Small intestine (tissue), 7 donors: ENCODE data around the gene UMAD1. TPM values are rescaled to one million over a fixed set of nuclear protein-coding genes. Genes with fewer than 3 reads are reported as not detected.

Experiments used
- DNase-seq, 2 donors: peaks; one replicate each; pipeline versions ENCODE4 v3.0.0 to v3.0.0-alpha.2; 2013
- FAIRE-seq: peaks from 2 replicates; lab custom pipeline; 2012; peaks lifted over from hg19 to GRCh38; lab: Jason Lieb, UNC
- H3K27ac ChIP-seq, 3 donors: one replicate each; pipeline ENCODE4 v1.5.1; 2013; ENCODE audit warnings: low read length in 2 of 3, mild to moderate bottlenecking in 2 of 3, control low read depth in 1 of 3, inconsistent platforms in 1 of 3, low read depth in 1 of 3, moderate library complexity in 1 of 3
- H3K27me3 ChIP-seq, 3 donors: one replicate each; pipeline ENCODE4 v1.6.1; 2013; ENCODE audit warnings: low read length in 3 of 3, inconsistent platforms in 1 of 3; ENCODE audit not compliant: control insufficient read depth in 3 of 3, insufficient read depth in 3 of 3
- H3K36me3 ChIP-seq, 3 donors: one replicate each; pipeline ENCODE4 v1.6.1; 2013; ENCODE audit warnings: low read length in 3 of 3, inconsistent platforms in 1 of 3, low read depth in 1 of 3, mild to moderate bottlenecking in 1 of 3, moderate library complexity in 1 of 3; ENCODE audit not compliant: control insufficient read depth in 3 of 3, insufficient read depth in 2 of 3
- H3K4me1 ChIP-seq, 3 donors: one replicate each; pipeline ENCODE4 v1.6.1; 2013; ENCODE audit warnings: low read length in 2 of 3, inconsistent platforms in 1 of 3, low read depth in 1 of 3, mild to moderate bottlenecking in 1 of 3, moderate library complexity in 1 of 3; ENCODE audit not compliant: control insufficient read depth in 3 of 3, insufficient read depth in 2 of 3
- H3K4me3 ChIP-seq, 3 donors: one replicate each; pipeline ENCODE4 v1.5.1; 2013; ENCODE audit warnings: low read length in 3 of 3, control low read depth in 1 of 3, inconsistent platforms in 1 of 3, low read depth in 1 of 3, mild to moderate bottlenecking in 1 of 3, moderate library complexity in 1 of 3
- H3K9me3 ChIP-seq, 2 donors: one replicate each; pipeline ENCODE4 v1.6.1; 2013; ENCODE audit warnings: low read depth in 1 of 2, low read length in 1 of 2; ENCODE audit not compliant: control insufficient read depth in 2 of 2, insufficient read depth in 1 of 2
- WGBS, 3 donors: extraction: QIAGEN DNeasy Blood & Tissue Kit; methylation state at CpG; one replicate each; pipeline ENCODE4 v1.1.7; 2013; 5-methylcytosine and 5-hydroxymethylcytosine counted together
- polyA plus RNA-seq, 4 donors: library from polyadenylated mRNA; stranded (reverse) in 3 of 4; unstranded in 1 of 4; fragments of 200-250 nt in 3 of 4; fragments of 120-200 nt in 1 of 4; gene quantifications; one replicate each; pipeline versions ENCODE4 v1.2.1 to v1.2.3, GENCODE V29; 2013
- donor health status: healthy with polysubstance abuse.
- donor health status: control.
- donor health status: control.
- donor health status: Bipolar disorder and iron deficiency.
- donor health status: healthy.

Gene UMAD1
- polyA plus RNA-seq, 4 donors: 9.2 to 21.2 (median 20.0) TPM

DNA sequence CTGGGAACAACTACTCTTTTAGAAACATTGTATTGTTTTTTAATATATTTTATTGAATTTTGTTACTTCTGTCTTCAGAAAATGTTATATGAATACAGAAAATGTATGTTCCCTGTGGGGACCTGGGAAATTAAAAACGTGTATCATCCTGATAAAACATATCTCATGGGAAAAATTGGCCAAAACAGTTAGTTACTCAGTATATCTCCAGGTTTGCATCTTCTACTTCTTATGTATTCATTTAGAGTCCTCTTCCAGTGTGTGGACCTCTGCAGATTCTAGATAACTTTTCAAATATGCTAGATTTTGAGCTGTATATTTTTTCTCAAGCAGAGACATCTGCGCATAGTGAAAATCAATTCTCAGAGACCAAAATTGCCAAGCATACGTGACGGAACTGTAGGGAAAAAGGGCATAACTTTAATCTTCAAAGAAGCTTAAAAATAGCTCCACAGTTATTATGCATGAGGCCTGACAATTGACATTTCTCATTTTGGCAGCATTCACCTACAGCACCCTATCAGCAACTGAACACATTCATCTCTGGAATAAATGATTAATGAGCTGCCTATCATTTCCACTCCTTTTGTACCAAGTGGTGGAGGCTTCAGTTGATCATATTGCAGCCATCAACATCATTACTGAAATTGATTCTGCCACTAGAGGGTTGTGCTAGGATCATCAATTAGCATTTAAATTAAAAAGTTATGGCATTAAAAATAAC, 26.4 kb upstream of the UMAD1 start:
- FAIRE-seq (no peak), DNase-seq (no peak)
- 86 to 93% (median 88%) methylated on average over 4 of the region's 4 CpGs for WGBS, 3 donors
- Histone ChIP-seq H3K4me1 (peaks cover 0 to 2% (median 0%) of the 10 kb centered on the region in 3 donors), H3K9me3 (no peaks in the 10 kb centered on the region), H3K27me3 (no peaks in the 10 kb centered on the region), H3K27ac (no peak overlapping the region), H3K4me3 (no peak overlapping the region), H3K36me3 (no peaks in the 10 kb centered on the region)

GRCh38 chr7:7617550-7617949, 23.0 kb upstream of the UMAD1 start:
- WGBS, 3 donors: 70 to 88% (median 87%) methylated on average over 3 of the region's 3 CpGs
- Histone ChIP-seq H3K36me3 (no peaks in the 10 kb centered on the region), H3K27me3 (no peaks in the 10 kb centered on the region), H3K9me3 (no peaks in the 10 kb centered on the region), H3K27ac (no peak overlapping the region), H3K4me3 (no peak overlapping the region), H3K4me1 (peaks cover 0 to 2% (median 0%) of the 10 kb centered on the region in 3 donors)
- no peak for FAIRE-seq
- no peak for DNase-seq

DNA sequence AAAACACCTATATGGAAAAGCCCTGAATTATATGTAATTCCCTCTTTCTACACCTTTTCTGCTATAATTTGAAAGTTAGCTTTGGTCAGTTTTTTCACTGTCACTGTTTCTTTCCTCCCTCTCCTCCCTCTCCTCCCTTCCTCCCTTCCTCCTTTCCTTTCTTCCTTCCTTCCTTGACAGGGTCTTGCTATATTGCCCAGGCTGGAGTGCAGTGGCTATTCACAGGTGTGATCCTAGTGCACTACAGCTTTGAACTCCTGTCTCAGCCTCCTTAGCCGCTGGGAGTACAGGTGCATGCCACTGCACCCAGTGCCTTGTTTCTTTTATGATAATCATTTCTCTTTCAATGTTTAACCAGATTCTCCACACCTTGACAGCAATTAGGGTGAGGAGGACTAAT, 22.1 kb upstream of the UMAD1 start:
- FAIRE-seq: no peak
- H3K4me3 ChIP-seq: no peak overlapping the region
- H3K27ac ChIP-seq: no peak overlapping the region
- 9 to 69% (median 48%) methylated on average over 1 of the region's 1 CpG for WGBS, 3 donors
- DNase-seq: peak in 1 of 2 donors; percentile 28
- no peaks in the 10 kb centered on the region for H3K36me3 ChIP-seq
- no peaks in the 10 kb centered on the region for H3K9me3 ChIP-seq
- no peaks in the 10 kb centered on the region for H3K27me3 ChIP-seq
- H3K4me1 ChIP-seq: peaks cover 0 to 2% (median 0%) of the 10 kb centered on the region in 3 donors

- FAIRE-seq: no peak
- no peak overlapping the region for H3K27ac ChIP-seq
Observed at GRCh38 chr7:7620236-7620635, 20.3 kb upstream of the UMAD1 start.

GRCh38 chr7:7620644-7621210, 19.8 kb upstream of the UMAD1 start:
- FAIRE-seq: no peak
- H3K4me1 ChIP-seq: peaks cover 0 to 2% (median 0%) of the 10 kb centered on the region in 3 donors

More at GRCh38 chr7:7620236-7620635, 20.3 kb upstream of the UMAD1 start:
- no peaks in the 10 kb centered on the region for H3K27me3 ChIP-seq
- WGBS, 3 donors: 71 to 100% (median 97%) methylated on average over 1 of the region's 1 CpG
- H3K9me3 ChIP-seq: no peaks in the 10 kb centered on the region
- no peak overlapping the region for H3K4me3 ChIP-seq
- no peaks in the 10 kb centered on the region for H3K36me3 ChIP-seq
- peaks cover 0 to 2% (median 0%) of the 10 kb centered on the region in 3 donors for H3K4me1 ChIP-seq
- DNase-seq: no peak

GRCh38 chr7:7628476-7628875, 12.1 kb upstream of the UMAD1 start:
- Histone ChIP-seq H3K9me3 (peaks cover 0 to 14% of the 10 kb centered on the region in 2 donors), H3K4me1 (peaks cover 0 to 4% (median 0%) of the 10 kb centered on the region in 3 donors), H3K27ac (no peak overlapping the region), H3K36me3 (no peaks in the 10 kb centered on the region), H3K27me3 (no peaks in the 10 kb centered on the region), H3K4me3 (no peak overlapping the region)
- no peak for FAIRE-seq
- WGBS, 3 donors: 87 to 88% (median 88%) methylated on average over 1 of the region's 1 CpG
- no peak for DNase-seq

More at GRCh38 chr7:7620644-7621210, 19.8 kb upstream of the UMAD1 start:
- Histone ChIP-seq H3K36me3 (no peaks in the 10 kb centered on the region), H3K27ac (no peak overlapping the region), H3K9me3 (no peaks in the 10 kb centered on the region), H3K4me3 (no peak overlapping the region), H3K27me3 (no peaks in the 10 kb centered on the region)
- no peak for DNase-seq

DNA sequence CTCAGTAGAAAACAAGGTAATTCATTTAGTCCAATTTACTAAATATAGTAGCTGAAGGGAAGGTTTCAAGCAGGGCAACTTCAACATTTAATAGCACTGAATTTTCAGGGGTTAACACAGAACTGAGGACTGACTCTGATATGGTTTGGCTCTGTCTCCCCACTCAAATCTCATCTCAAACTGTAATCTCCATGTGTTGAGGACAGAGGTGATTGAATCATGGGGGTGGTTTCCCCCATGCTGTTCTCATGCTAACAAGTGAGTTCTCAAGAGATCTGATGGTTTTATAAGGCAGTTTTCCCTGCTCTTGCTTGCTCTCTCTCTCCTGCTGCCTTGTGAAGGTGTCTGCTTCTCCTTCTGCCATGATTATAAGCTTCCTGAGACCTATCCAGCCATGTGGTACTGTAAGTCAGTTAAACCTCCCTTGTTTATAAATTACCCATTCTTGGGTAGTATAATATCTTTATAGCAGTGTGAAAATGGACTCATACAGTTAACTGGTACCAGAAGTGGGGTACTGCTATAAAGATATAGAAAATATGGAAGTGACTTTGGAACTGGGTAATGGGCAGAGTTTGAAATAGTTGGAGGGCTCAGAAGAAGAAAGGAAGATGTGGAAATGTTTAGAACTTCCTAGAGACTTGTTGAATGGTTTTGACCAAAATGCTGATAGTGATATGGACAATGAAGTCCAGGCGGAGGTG, 9.8 kb upstream of the UMAD1 start:
- Histone ChIP-seq H3K27me3 (no peaks in the 10 kb centered on the region), H3K27ac (no peak overlapping the region), H3K9me3 (peaks cover 0 to 14% of the 10 kb centered on the region in 2 donors), H3K4me3 (no peak overlapping the region), H3K4me1 (peaks cover 0 to 4% (median 0%) of the 10 kb centered on the region in 3 donors), H3K36me3 (peaks cover 0 to under 1% (median 0%) of the 10 kb centered on the region in 3 donors)
- WGBS, 3 donors: 93 to 100% (median 96%) methylated on average over 1 of the region's 1 CpG
- no peak for DNase-seq
- no peak for FAIRE-seq

GRCh38 chr7:7639421-7639820, 1.1 kb upstream of the UMAD1 start:
- Histone ChIP-seq H3K4me3 (peak overlapping the region in 2 of 3 donors; percentile 86 to 99), H3K4me1 (peaks cover 0 to 3% (median 0%) of the 10 kb centered on the region in 3 donors), H3K27me3 (no peaks in the 10 kb centered on the region), H3K9me3 (no peaks in the 10 kb centered on the region), H3K27ac (peak overlapping the region; percentile 32 to 95 (median 81)), H3K36me3 (peaks cover 0 to 11% (median 0%) of the 10 kb centered on the region in 3 donors)
- WGBS, 3 donors: 8 to 21% (median 13%) methylated on average over 5 of the region's 5 CpGs
- DNase-seq (no peak), FAIRE-seq (no peak)
